ENCODE measurements around the gene MAP3K5. TPM values are rescaled to one million over a fixed set of nuclear protein-coding genes. Genes with fewer than 3 reads are reported as not detected.

Gene MAP3K5
- total and polyA plus RNA-seq, 3 donors from 2014 or later, result 21.3 to 55.3 (median 46.1) TPM

GRCh38 chr6:136563386-136564152 is 228.7 kb downstream of the MAP3K5 start:
- H3K4me3 ChIP-seq, result no peak overlapping the region
- H3K9me3 ChIP-seq, result no peaks in the 10 kb centered on the region
- no peaks in the 10 kb centered on the region for H3K27me3 ChIP-seq
- WGBS, 2 donors, result 51 to 58% methylated on average over 6 of the region's 6 CpGs
- peak overlapping the region in 1 of 2 donors; percentile 53 for H3K27ac ChIP-seq
- no peak for TF ChIP-seq POLR2A (IDR thresholded peaks at IDR 0.05)
- TF ChIP-seq CTCF (IDR thresholded peaks at IDR 0.05), result no peak
- peaks cover 5% of the 10 kb centered on the region for H3K36me3 ChIP-seq (ENCODE audit: low read depth, missing control alignments)
- H3K4me1 ChIP-seq, result peaks cover 17% of the 10 kb centered on the region
- DNase-seq, result peak; percentile 48
- intact Hi-C loops (cut with DNase I; ENCODE audit: low total_unique reads), result no loop called here

GRCh38 chr6:136562211-136562610 is 230.1 kb downstream of the MAP3K5 start:
- H3K27ac ChIP-seq, result no peak overlapping the region
- peaks cover 5% of the 10 kb centered on the region for H3K36me3 ChIP-seq (ENCODE audit: low read depth, missing control alignments)
- WGBS, 2 donors, result 71 to 85% methylated on average over 2 of the region's 2 CpGs

GRCh38 chr6:136553166-136553787 is 239.0 kb downstream of the MAP3K5 start:
- 65 to 69% methylated on average over 5 of the region's 5 CpGs for WGBS, 2 donors
- intact Hi-C loops (cut with DNase I; ENCODE audit: low total_unique reads), result no loop called here
- no peaks in the 10 kb centered on the region for H3K9me3 ChIP-seq
- DNase-seq, result no peak
- H3K4me1 ChIP-seq, result peaks cover 13% of the 10 kb centered on the region
- no peak overlapping the region for H3K27ac ChIP-seq
- H3K36me3 ChIP-seq (ENCODE audit: low read depth, missing control alignments), result no peaks in the 10 kb centered on the region
- TF ChIP-seq POLR2A (IDR thresholded peaks at IDR 0.05) (no peak), CTCF (IDR thresholded peaks at IDR 0.05) (no peak)
- no peaks in the 10 kb centered on the region for H3K27me3 ChIP-seq
- no peak overlapping the region for H3K4me3 ChIP-seq

More at GRCh38 chr6:136562211-136562610, 230.1 kb downstream of the MAP3K5 start:
- Histone ChIP-seq H3K9me3 (no peaks in the 10 kb centered on the region), H3K4me1 (peaks cover 12% of the 10 kb centered on the region), H3K27me3 (no peaks in the 10 kb centered on the region), H3K4me3 (no peak overlapping the region)
- intact Hi-C loops (cut with DNase I; ENCODE audit: low total_unique reads), result no loop called here
- DNase-seq, result no peak
- TF ChIP-seq POLR2A (IDR thresholded peaks at IDR 0.05) (no peak), CTCF (IDR thresholded peaks at IDR 0.05) (no peak)

GRCh38 chr6:136552054-136552453 is 240.2 kb downstream of the MAP3K5 start:
- Histone ChIP-seq H3K9me3 (no peaks in the 10 kb centered on the region), H3K36me3 (ENCODE audit: low read depth, missing control alignments) (no peaks in the 10 kb centered on the region), H3K27me3 (no peaks in the 10 kb centered on the region), H3K27ac (no peak overlapping the region), H3K4me3 (no peak overlapping the region), H3K4me1 (peaks cover 13% of the 10 kb centered on the region)
- intact Hi-C loops (cut with DNase I; ENCODE audit: low total_unique reads), result no loop called here
- no peak for TF ChIP-seq CTCF (IDR thresholded peaks at IDR 0.05)
- TF ChIP-seq POLR2A (IDR thresholded peaks at IDR 0.05), result no peak
- DNase-seq, result no peak
- WGBS, 2 donors, result 68 to 71% methylated on average over 4 of the region's 4 CpGs
